ENCODE measurements around the gene TRDMT1.

The TRDMT1 gene

GRCh38 chr10:17212802-17213221 lies 11.3 kb upstream of the TRDMT1 start:
- DNase-seq (ENCODE audit: low read depth in 4 of 4, low spot score in 1 of 4) = no peak

- DNase-seq (ENCODE audit: low read depth in 4 of 4, low spot score in 1 of 4) = no peak
Measured at GRCh38 chr10:17210361-17210760, 8.9 kb upstream of the TRDMT1 start.

GRCh38 chr10:17209881-17210280 lies 8.4 kb upstream of the TRDMT1 start:
- DNase-seq (ENCODE audit: low read depth in 4 of 4, low spot score in 1 of 4) = no peak

GRCh38 chr10:17209302-17209701 lies 7.8 kb upstream of the TRDMT1 start:
- no peak for DNase-seq (ENCODE audit: low read depth in 4 of 4, low spot score in 1 of 4)

- no peak for DNase-seq (ENCODE audit: low read depth in 4 of 4, low spot score in 1 of 4)
Measured at GRCh38 chr10:17208476-17208875, 7.0 kb upstream of the TRDMT1 start.

- peak in 1 of 4 experiments; percentile 12 for DNase-seq (ENCODE audit: low read depth in 4 of 4, low spot score in 1 of 4)
Measured at GRCh38 chr10:17206210-17206709, 4.8 kb upstream of the TRDMT1 start.

- no peak for DNase-seq (ENCODE audit: low read depth in 4 of 4, low spot score in 1 of 4)
Measured at GRCh38 chr10:17203416-17203815, 1.9 kb upstream of the TRDMT1 start.

GRCh38 chr10:17202999-17203398 lies 1.5 kb upstream of the TRDMT1 start:
- no peak for DNase-seq (ENCODE audit: low read depth in 4 of 4, low spot score in 1 of 4)

- DNase-seq (ENCODE audit: low read depth in 4 of 4, low spot score in 1 of 4) = no peak
Measured at GRCh38 chr10:17202506-17202905, 1.0 kb upstream of the TRDMT1 start.

- DNase-seq (ENCODE audit: low read depth in 4 of 4, low spot score in 1 of 4) = no peak
Measured at GRCh38 chr10:17201794-17202116, 283 bp upstream of the TRDMT1 start.

GRCh38 chr10:17200001-17200911 lies 1.2 kb downstream of the TRDMT1 start:
- no peak for DNase-seq (ENCODE audit: low read depth in 4 of 4, low spot score in 1 of 4)

GRCh38 chr10:17199351-17199804 lies 2.1 kb downstream of the TRDMT1 start:
- DNase-seq (ENCODE audit: low read depth in 4 of 4, low spot score in 1 of 4) = no peak

GRCh38 chr10:17196573-17196972 lies 4.9 kb downstream of the TRDMT1 start:
- DNase-seq (ENCODE audit: low read depth in 4 of 4, low spot score in 1 of 4) = no peak

- DNase-seq (ENCODE audit: low read depth in 4 of 4, low spot score in 1 of 4) = no peak
Measured at GRCh38 chr10:17196045-17196444, 5.4 kb downstream of the TRDMT1 start.

- no peak for DNase-seq (ENCODE audit: low read depth in 4 of 4, low spot score in 1 of 4)
Measured at GRCh38 chr10:17195083-17195482, 6.4 kb downstream of the TRDMT1 start.

- no peak for DNase-seq (ENCODE audit: low read depth in 4 of 4, low spot score in 1 of 4)
Measured at GRCh38 chr10:17190602-17191001, 10.9 kb downstream of the TRDMT1 start.

- DNase-seq (ENCODE audit: low read depth in 4 of 4, low spot score in 1 of 4) = no peak
Measured at GRCh38 chr10:17188644-17189172, 12.8 kb downstream of the TRDMT1 start.

GRCh38 chr10:17185873-17186272 lies 15.6 kb downstream of the TRDMT1 start:
- DNase-seq (ENCODE audit: low read depth in 4 of 4, low spot score in 1 of 4) = no peak

- no peak for DNase-seq (ENCODE audit: low read depth in 4 of 4, low spot score in 1 of 4)
Measured at GRCh38 chr10:17183110-17183509, 18.4 kb downstream of the TRDMT1 start.

GRCh38 chr10:17181751-17182150 lies 19.7 kb downstream of the TRDMT1 start:
- DNase-seq (ENCODE audit: low read depth in 4 of 4, low spot score in 1 of 4) = no peak

GRCh38 chr10:17181110-17181509 lies 20.4 kb downstream of the TRDMT1 start:
- no peak for DNase-seq (ENCODE audit: low read depth in 4 of 4, low spot score in 1 of 4)

GRCh38 chr10:17179002-17179401 lies 22.5 kb downstream of the TRDMT1 start:
- DNase-seq (ENCODE audit: low read depth in 4 of 4, low spot score in 1 of 4) = no peak

GRCh38 chr10:17178006-17178405 lies 23.5 kb downstream of the TRDMT1 start:
- DNase-seq (ENCODE audit: low read depth in 4 of 4, low spot score in 1 of 4) = no peak

All from stimulated activated CD4-positive, alpha-beta T cell treated with anti-CD3 and anti-CD28 coated beads, Interleukin-1b, Interleukin-23, amount 100 ng/mL, for 24 hours (primary cell).